Measurements from ENCODE around the gene COL16A1.

Gene COL16A1

GRCh38 chr1:31703431-31704270, at the start of gene COL16A1:
Gene COL16A1 (minus strand): TSS chr1:31704017. CDS start chr1:31702193, 1,824 bp downstream.
- H3K27ac ChIP-seq, result no peak within 1 kb of the TSS
- no peak for TF ChIP-seq CTCF (IDR thresholded peaks at IDR 0.05)

GRCh38 chr1:31752952-31753475, 49.2 kb upstream of the COL16A1 start:
- Histone ChIP-seq H3K4me2 (ENCODE audit: low read length) (no peak overlapping the region), H3K36me3 (ENCODE audit: control insufficient read depth, insufficient read depth, low read length) (no peaks in the 10 kb centered on the region), H3K4me3 (ENCODE audit: low read depth, low read length) (no peak overlapping the region), H2AFZ (no peak overlapping the region), H3K79me2 (no peaks in the 10 kb centered on the region), H3K9ac (no peak overlapping the region), H3K9me3 (ENCODE audit: control insufficient read depth, low read length) (no peaks in the 10 kb centered on the region), H3K4me1 (peaks cover 5% of the 10 kb centered on the region), H3K27me3 (ENCODE audit: control insufficient read depth, insufficient read depth, low read length) (no peaks in the 10 kb centered on the region), H3K27ac (no peak overlapping the region)
- TF ChIP-seq CTCF (IDR thresholded peaks at IDR 0.05), result no peak

More at GRCh38 chr1:31703431-31704270, at the start of gene COL16A1:
- Histone ChIP-seq H2AFZ (peak within 1 kb of the TSS; percentile 62), H3K27me3 (ENCODE audit: control insufficient read depth, insufficient read depth, low read length) (no peaks in the 10 kb centered on the region), H3K9ac (no peak within 1 kb of the TSS), H3K36me3 (ENCODE audit: control insufficient read depth, insufficient read depth, low read length) (no peaks in the 10 kb centered on the region), H3K9me3 (ENCODE audit: control insufficient read depth, low read length) (no peaks in the 10 kb centered on the region), H3K4me2 (ENCODE audit: low read length) (peak within 1 kb of the TSS; percentile 80), H3K4me3 (ENCODE audit: low read depth, low read length) (peak within 1 kb of the TSS; percentile 14), H3K79me2 (no peaks in the 10 kb centered on the region), H3K4me1 (peaks cover 4% of the 10 kb centered on the region)

DNA sequence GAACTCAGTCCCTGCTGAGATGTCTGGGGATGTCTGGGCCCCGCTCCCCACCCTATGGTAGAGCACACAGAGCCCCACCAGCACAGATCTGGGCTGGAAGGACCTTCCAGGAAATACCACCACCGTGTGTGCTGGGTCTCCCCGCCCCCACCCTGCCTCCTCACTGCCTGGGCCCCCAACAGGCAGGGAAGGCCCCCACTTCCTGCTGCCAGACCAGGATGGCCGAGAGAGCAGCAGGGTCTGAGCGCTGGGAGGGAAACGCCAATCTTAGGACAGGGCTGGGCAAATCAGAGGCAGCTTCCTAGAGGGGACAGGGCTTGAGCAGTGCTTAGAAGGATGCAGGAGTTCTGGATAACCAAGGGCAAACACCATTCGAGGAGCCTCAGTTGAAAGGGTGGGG, 48.4 kb upstream of the COL16A1 start:
- Histone ChIP-seq H3K9ac (no peak overlapping the region), H3K79me2 (no peaks in the 10 kb centered on the region), H3K4me1 (peaks cover 5% of the 10 kb centered on the region), H3K36me3 (ENCODE audit: control insufficient read depth, insufficient read depth, low read length) (no peaks in the 10 kb centered on the region), H3K9me3 (ENCODE audit: control insufficient read depth, low read length) (no peaks in the 10 kb centered on the region), H3K4me3 (ENCODE audit: low read depth, low read length) (no peak overlapping the region), H3K4me2 (ENCODE audit: low read length) (no peak overlapping the region), H2AFZ (no peak overlapping the region), H3K27me3 (ENCODE audit: control insufficient read depth, insufficient read depth, low read length) (no peaks in the 10 kb centered on the region), H3K27ac (no peak overlapping the region)
- no peak for TF ChIP-seq CTCF (IDR thresholded peaks at IDR 0.05)

DNA sequence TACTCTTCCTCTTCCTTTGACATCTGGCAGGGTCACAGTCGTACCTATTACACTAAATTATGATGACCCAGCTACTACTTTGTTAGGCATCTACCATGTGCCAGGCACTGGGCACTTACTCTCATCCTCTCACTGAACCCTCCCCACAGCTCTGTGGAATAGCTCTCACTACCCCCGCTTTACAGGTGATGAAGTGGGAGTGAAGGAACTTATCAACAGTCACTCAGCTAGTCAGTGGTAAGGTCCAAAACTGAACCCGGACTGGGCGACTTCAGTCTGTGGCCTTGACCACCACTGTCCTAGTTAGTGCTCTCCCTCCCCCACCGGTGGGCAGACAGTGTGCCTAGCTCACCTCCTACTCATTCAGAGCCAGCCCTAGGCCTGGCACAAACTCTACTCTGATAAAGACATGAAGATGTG, 48.0 kb upstream of the COL16A1 start:
- peaks cover 5% of the 10 kb centered on the region for H3K4me1 ChIP-seq
- H3K4me3 ChIP-seq (ENCODE audit: low read depth, low read length), result no peak overlapping the region
- no peak for TF ChIP-seq CTCF (IDR thresholded peaks at IDR 0.05)
- H3K4me2 ChIP-seq (ENCODE audit: low read length), result no peak overlapping the region
- no peak overlapping the region for H3K27ac ChIP-seq
- H3K9ac ChIP-seq, result no peak overlapping the region
- H3K79me2 ChIP-seq, result no peaks in the 10 kb centered on the region
- no peak overlapping the region for H2AFZ ChIP-seq
- no peaks in the 10 kb centered on the region for H3K9me3 ChIP-seq (ENCODE audit: control insufficient read depth, low read length)
- H3K36me3 ChIP-seq (ENCODE audit: control insufficient read depth, insufficient read depth, low read length), result no peaks in the 10 kb centered on the region
- H3K27me3 ChIP-seq (ENCODE audit: control insufficient read depth, insufficient read depth, low read length), result no peaks in the 10 kb centered on the region
